H1 (cell line): ENCODE results near the gene PRMT1. TPM values are rescaled to one million over a fixed set of nuclear protein-coding genes. Genes with fewer than 3 reads are reported as not detected.

Experiments used
- CBX8 ChIP-seq: fragments of 300-800, 300-1000 bp; sonication (generic); IDR thresholded peaks from 2 replicates; pipeline ENCODE4 v1.7.1; 2016; ENCODE audit warnings: low read depth, low read length, borderline replicate concordance
- CHD2 ChIP-seq: IDR thresholded peaks from 2 replicates; pipeline ENCODE4 v1.6.1; 2012; ENCODE audit warnings: low read length, improper control_type of control experiment
- EGR1 ChIP-seq: IDR thresholded peaks from 2 replicates; pipeline ENCODE4 v1.6.1; 2011; ENCODE audit warnings: low read depth, low read length, borderline replicate concordance
- FOSL1 ChIP-seq: IDR thresholded peaks from 2 replicates; pipeline ENCODE4 v1.6.1; 2011; ENCODE audit warnings: mild to moderate bottlenecking, low read depth, low read length, moderate library complexity; ENCODE audit not compliant: insufficient read depth
- POLR2A ChIP-seq, 2 experiments: IDR thresholded peaks; 1 replicate in 1 of 2; 2 replicates in 1 of 2; pipeline ENCODE4 v1.6.1; 2011; ENCODE audit warnings: low read depth in 2 of 2, low read length in 2 of 2, mild to moderate bottlenecking in 2 of 2; ENCODE audit errors: control extremely low read depth in 1 of 2
- RAD21 ChIP-seq, 2 experiments: IDR thresholded peaks in 1 of 2; conservative IDR thresholded peaks in 1 of 2; 2 replicates each; pipeline ENCODE4 v1.6.1; 2011; ENCODE audit warnings: low read depth in 2 of 2, low read length in 2 of 2, improper control_type of control experiment in 1 of 2, inconsistent platforms in 1 of 2, mild to moderate bottlenecking in 1 of 2, moderate library complexity in 1 of 2
- RXRA ChIP-seq: IDR thresholded peaks from 2 replicates; pipeline ENCODE4 v1.6.1; 2011; ENCODE audit warnings: low read depth, mild to moderate bottlenecking, low read length, moderate library complexity; ENCODE audit not compliant: insufficient read depth
- SIN3A ChIP-seq, 2 experiments: IDR thresholded peaks in 1 of 2; conservative IDR thresholded peaks in 1 of 2; 2 replicates each; pipeline ENCODE4 v1.6.1; 2011 to 2012; ENCODE audit warnings: low read length in 2 of 2, improper control_type of control experiment in 1 of 2, low read depth in 1 of 2, mild to moderate bottlenecking in 1 of 2
- SP2 ChIP-seq: IDR thresholded peaks from 2 replicates; pipeline ENCODE4 v1.6.1; 2012; ENCODE audit warnings: mild to moderate bottlenecking, low read length, inconsistent platforms
- SUZ12 ChIP-seq: fragments of 200-600 bp; sonication (generic); IDR thresholded peaks from 2 replicates; pipeline ENCODE4 v1.6.1; 2012; ENCODE audit warnings: mild to moderate bottlenecking, inconsistent platforms, low read length, moderate library complexity, mixed read lengths
- polyA plus RNA-seq, 7 experiments: library from polyadenylated mRNA; depleted of rRNA in 3 of 7; stranded (reverse) in 5 of 7; unstranded in 2 of 7; fragments of >200 nt in 5 of 7; fragments of 200-250 nt in 2 of 7; gene quantifications; 1 replicate in 5 of 7; 2 replicates in 1 of 7; 4 replicates in 1 of 7; pipeline versions ENCODE4 v1.2.1 to v1.2.3, GENCODE V29; 2011 to 2013; ENCODE audit warnings: missing spikeins in 2 of 7, mixed read lengths in 2 of 7
- total RNA-seq: library from RNA; stranded (reverse); fragmentation: NEBNext Ultra II Directional; extraction: Animal tissue kit (Norgen Biotek cat#: 25700); gene quantifications from 2 replicates; pipeline ENCODE4 v1.2.1, GENCODE V29; 2021

The PRMT1 gene
- total and polyA plus RNA-seq, 2 of the 8 experiments (the other 6 are each of a cell fraction or from before 2014, with no cell fraction given) = 561 to 1,215 TPM

DNA sequence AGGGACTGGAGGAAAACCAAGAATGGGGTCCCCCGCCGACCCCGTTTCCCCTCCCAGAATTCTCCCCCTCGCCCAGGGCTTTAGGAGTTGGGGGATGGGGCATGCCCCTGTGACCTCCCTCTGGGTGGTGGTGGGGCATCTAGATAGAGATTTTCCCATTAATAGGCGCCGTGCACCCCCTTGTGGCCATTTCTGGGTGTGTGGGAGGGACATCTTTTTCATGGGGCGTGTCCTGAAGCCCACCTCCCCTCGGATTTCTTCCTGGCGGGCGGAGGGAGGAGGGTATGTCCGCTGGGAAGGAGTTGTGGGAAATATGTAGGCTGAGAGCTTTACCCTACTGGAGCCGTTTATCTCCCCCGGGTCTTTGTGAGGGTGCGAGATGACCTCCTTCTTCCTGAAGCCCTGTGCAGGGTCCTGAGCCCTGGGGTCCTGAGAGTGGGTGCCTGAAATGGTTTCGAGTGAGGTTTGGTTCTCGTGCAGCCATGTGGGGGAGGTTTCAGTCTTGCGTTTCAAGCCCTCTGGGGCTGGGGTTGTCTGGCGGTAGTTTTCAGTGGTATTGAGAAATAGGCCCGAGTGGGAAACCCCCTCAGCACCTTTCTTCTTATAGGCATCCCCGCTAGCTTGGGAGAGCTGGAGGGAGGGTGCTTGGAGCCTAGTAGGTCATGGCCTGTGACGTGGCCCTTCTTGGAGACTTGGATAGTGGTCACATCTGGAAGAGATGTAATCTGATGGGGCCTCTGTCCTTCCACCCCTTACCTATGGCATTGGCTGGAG is 1.0 kb downstream of the PRMT1 start (continued):
- TF ChIP-seq RAD21 (IDR thresholded peaks at IDR 0.05 in 1 of 2, conservative IDR thresholded peaks at IDR 0.05 in 1 of 2; ENCODE audit: low read depth in 2 of 2, low read length in 2 of 2) (peak; percentile 60 to 68; a peak in 3 of 4 replicates), POLR2A (IDR thresholded peaks at IDR 0.05; ENCODE audit: control extremely low read depth in 1 of 2, low read depth in 2 of 2, low read length in 2 of 2) (peak in 1 of 2 experiments; percentile 22; a peak in 2 of 3 replicates), SUZ12 (no peak), RXRA (0 out of 2 replicates have a peak, but pooled peaks have one; percentile 37), SIN3A (conservative IDR thresholded peaks at IDR 0.05 in 1 of 2, IDR thresholded peaks at IDR 0.05 in 1 of 2; ENCODE audit: low read depth in 1 of 2, low read length in 2 of 2) (no peak), CBX8 (no peak), SP2 (no peak), EGR1 (no peak), CHD2 (peak; percentile 54; the same call in 1 of the 2 replicates), FOSL1 (no peak)
